Measurements from ENCODE around the gene CSF3.
"Not testable (repeated sequence)": the region's sequence is repeated elsewhere in the genome, so short reads cannot be mapped to it uniquely, and the experiment has no call there.

CSF3 gene

DNA sequence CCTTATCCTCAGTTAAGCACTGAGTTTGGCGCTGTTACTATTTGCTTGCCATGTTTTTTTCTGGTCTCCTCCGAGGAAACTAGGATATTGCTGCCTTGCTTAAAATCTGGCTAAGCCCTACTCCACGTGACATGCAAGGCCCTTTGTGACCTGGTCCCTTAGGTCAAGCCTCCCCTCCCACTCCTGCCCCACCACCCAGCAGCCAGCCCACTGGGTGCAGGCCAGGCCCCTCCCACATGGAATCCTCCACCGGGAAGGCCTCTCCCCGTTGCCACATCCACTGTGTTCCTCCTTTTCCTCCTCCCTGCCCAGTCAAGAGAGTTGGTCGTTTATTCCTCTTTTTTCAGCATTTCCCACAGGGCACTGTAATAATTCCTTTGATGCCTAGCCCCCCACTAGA is 18.4 kb upstream of the CSF3 start:
- DNase-seq (ENCODE audit: low read depth in 2 of 2, low spot score in 1 of 2), result no peak

- DNase-seq (ENCODE audit: low read depth in 2 of 2, low spot score in 1 of 2), result no peak
These were observed 17.7 kb upstream of the CSF3 start for GRCh38 chr17:39997543-39997942.

DNA sequence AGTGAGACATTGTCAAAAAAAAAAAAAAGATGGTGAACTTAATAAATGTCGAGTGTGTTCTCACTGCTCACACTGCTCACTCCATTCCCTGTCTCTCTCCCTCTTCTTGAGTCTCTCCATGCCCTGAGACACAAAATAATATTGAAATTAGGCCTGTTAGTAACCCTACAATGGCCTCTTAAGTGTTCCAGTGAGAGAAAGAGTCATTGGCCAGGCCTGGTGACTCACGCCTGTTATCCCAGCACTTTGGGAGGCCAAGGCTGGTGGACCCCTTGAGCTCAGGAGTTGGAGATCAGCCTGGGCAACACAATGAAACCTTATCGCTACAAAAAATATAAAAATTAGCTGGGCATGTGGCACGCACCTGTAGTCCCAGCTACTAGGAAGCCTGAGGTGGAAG is 16.2 kb upstream of the CSF3 start:
- no peak for DNase-seq (ENCODE audit: low read depth in 2 of 2, low spot score in 1 of 2)

DNA sequence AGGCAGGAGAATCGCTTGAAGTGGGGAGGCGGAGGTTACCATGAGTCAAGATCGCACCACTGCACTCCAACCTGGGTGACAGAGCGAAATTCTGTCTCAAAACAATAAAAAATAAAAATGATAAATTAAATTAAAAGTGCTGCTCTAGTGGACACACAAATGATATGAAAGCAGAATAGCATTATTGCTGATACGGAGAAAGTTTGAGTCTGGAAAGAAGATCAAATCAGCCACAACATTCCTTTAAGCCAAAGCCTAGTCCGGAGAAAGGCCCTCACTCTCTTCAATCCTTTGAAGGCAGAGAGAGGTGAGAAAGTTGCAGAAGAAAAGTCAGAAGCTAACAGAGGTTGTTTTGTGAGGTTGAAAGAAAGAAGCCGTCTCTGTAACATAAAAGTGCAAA is 15.1 kb upstream of the CSF3 start:
- no peak for DNase-seq (ENCODE audit: low read depth in 2 of 2, low spot score in 1 of 2)

GRCh38 chr17:40001335-40001734 is 13.9 kb upstream of the CSF3 start:
- not testable (repeated sequence) for DNase-seq (ENCODE audit: low read depth in 2 of 2, low spot score in 1 of 2)

DNA sequence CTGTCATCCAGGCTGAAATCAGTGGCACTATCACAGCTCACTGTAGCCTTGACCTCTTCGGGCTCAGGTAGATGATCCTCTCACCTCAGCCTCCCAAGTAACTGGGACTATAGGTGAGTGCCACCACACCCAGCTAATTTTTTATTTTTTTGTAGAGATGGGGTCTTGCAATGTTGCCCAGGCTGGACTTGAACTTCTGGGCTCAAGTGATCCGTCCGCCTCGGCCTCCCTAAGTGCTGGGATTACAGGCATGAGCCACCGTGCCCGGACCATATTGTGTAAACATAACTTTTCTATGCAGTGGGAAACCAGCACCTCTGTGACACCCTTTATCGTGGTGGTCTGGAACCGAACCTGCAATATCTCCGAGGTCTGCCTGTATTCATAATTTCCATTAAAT is 11.2 kb upstream of the CSF3 start:
- no peak for DNase-seq (ENCODE audit: low read depth in 2 of 2, low spot score in 1 of 2)

DNA sequence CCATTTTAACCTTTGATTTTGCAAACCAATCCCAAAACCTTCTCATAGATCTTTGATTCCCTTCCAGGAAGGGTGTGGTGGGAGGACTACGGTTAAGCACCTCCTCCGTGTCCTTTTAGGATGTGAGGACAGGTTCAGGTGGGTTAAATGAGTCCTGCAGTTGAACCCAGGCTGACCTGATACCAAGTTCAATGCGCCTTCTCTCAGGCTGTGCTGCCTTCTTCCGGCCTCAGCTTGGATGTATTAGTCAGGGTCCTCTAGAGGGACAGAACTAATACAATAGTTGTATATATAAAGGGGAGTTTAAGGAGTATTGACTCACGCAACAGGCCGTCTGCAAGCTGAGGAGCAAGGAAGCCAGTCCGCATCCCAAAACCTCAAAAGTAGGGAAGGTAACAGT is 10.5 kb upstream of the CSF3 start:
- DNase-seq (ENCODE audit: low read depth in 2 of 2, low spot score in 1 of 2), result no peak

GRCh38 chr17:40005520-40005919 is 9.7 kb upstream of the CSF3 start:
- DNase-seq (ENCODE audit: low read depth in 2 of 2, low spot score in 1 of 2), result no peak

DNA sequence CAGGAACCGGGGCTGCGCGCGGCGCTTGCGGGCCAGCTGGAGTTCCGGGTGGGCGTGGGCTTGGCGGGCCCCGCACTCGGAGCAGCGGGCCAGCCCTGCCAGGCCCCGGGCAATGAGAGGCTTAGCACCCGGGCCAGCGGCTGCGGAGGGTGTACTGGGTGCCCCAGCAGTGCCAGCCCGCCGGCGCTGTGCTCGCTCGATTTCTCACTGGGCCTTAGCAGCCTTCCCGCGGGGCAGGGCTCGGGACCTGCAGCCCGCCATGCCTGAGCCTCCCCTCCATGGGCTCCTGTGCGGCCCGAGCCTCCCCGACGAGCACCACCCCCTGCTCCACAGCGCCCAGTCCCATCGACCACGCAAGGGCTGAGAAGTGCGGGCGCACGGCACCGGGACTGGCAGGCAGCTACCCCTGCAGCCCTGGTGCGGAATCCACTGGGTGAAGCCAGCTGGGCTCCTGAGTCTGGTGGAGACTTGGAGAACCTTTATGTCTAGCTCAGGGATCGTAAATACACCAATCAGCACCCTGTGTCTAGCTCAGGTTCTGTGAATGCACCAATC is 4.2 kb upstream of the CSF3 start:
- DNase-seq (ENCODE audit: low read depth in 2 of 2, low spot score in 1 of 2), result not testable (repeated sequence)

GRCh38 chr17:40012017-40012647 is 3.1 kb upstream of the CSF3 start:
- DNase-seq (ENCODE audit: low read depth in 2 of 2, low spot score in 1 of 2), result not testable (repeated sequence)

DNA sequence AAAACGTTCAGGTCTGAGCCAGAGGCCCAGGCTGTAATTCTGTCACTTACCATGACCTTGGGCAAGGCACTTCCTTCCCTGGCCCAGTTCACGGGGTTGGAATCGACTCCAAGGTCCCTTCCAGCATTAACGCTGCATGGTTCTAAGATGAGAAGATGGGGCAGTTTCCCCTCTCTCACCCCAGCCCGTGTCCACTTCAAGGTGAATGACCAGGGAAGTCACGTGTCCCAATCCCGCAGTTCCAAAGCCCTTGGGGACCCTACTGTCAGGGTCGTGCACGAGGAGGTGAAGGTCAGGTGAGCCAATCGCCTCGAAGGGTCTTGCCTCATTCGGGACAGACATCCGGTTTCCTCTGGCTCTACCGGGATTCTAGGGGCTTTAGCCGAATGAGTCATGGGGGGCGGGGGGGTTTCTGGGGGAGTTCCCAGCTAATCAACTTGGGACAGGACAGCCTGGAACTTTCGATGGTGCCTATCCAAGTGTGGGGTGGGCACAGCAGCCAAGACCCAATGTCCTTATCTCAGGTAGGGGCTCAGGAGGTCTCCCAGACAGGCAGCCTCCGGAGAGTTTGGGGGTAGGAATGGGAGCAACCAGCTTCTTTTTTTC is 762 bp upstream of the CSF3 start:
- no peak for DNase-seq (ENCODE audit: low read depth in 2 of 2, low spot score in 1 of 2)

- no peak for DNase-seq (ENCODE audit: low read depth in 2 of 2, low spot score in 1 of 2)
These were observed 1.1 kb downstream of the CSF3 start for GRCh38 chr17:40015998-40016985.

DNA sequence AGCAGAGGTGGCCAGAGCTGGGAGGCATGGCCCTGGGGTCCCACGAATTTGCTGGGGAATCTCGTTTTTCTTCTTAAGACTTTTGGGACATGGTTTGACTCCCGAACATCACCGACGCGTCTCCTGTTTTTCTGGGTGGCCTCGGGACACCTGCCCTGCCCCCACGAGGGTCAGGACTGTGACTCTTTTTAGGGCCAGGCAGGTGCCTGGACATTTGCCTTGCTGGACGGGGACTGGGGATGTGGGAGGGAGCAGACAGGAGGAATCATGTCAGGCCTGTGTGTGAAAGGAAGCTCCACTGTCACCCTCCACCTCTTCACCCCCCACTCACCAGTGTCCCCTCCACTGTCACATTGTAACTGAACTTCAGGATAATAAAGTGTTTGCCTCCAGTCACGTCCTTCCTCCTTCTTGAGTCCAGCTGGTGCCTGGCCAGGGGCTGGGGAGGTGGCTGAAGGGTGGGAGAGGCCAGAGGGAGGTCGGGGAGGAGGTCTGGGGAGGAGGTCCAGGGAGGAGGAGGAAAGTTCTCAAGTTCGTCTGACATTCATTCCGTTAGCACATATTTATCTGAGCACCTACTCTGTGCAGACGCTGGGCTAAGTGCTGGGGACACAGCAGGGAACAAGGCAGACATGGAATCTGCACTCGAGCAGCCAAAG is 2.3 kb downstream of the CSF3 start:
- no peak for DNase-seq (ENCODE audit: low read depth in 2 of 2, low spot score in 1 of 2)

GRCh38 chr17:40018211-40019121 is 3.2 kb downstream of the CSF3 start:
- no peak for DNase-seq (ENCODE audit: low read depth in 2 of 2, low spot score in 1 of 2)

GRCh38 chr17:40019140-40019991 is 4.1 kb downstream of the CSF3 start:
- DNase-seq (ENCODE audit: low read depth in 2 of 2, low spot score in 1 of 2), result no peak

DNA sequence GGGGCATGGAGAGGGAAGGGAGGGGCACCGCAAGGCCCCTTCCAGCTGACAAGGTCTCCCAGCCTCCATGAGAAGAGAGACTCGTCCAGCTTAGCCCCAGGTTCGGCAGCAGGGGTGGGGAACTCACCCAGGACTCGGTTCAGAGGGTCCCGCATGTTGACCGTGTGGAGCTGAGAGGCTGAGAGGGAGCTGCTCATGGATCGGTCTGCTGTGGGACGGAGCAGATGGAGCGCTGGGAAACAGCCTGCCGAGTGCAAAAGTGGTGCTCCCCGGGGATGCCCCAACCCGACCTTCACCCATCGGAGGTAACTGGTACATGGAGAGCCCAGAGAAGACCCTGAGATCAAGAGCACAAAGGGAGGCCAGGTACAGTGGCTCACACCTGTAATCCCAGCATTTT is 4.9 kb downstream of the CSF3 start:
- no peak for DNase-seq (ENCODE audit: low read depth in 2 of 2, low spot score in 1 of 2)

DNA sequence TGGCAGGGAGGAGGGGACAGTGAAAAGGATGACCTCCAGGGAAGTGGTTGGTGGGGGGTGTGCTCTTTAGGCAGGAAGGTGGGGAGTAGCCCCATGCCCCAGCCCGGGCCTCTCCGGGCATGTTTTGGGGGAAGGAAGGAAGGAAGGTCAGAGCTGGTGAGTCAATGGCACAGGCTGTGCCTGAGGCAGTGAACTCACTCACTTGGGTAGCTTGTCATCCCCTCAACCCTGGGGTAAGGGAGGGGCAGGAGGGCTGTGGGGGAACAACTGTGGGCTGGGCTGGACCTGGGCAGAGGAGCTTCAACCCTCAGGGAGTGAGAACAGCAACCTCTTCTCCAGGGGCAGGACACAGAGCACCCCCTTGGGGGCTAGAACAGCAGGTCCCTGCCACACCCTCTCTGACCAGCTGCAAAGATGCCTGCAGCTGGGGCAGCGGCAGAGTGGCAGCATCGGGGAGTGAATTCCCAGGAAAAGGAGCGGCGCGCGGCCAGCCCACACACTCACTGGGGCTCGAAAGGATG is 6.3 kb downstream of the CSF3 start:
- DNase-seq (ENCODE audit: low read depth in 2 of 2, low spot score in 1 of 2), result no peak

- DNase-seq (ENCODE audit: low read depth in 2 of 2, low spot score in 1 of 2), result no peak
These were observed 7.3 kb downstream of the CSF3 start for GRCh38 chr17:40022497-40022896.

GRCh38 chr17:40022961-40023541 is 7.8 kb downstream of the CSF3 start:
- DNase-seq (ENCODE audit: low read depth in 2 of 2, low spot score in 1 of 2), result no peak

Measured in stimulated activated CD8-positive, alpha-beta memory T cell treated with anti-CD3 and anti-CD28 coated beads, Interleukin-4, amount 100 ng/mL, for 4 hours (primary cell).